Measurements from ENCODE around the gene CDK5RAP2.
"Not testable (repeated sequence)": the region's sequence is repeated elsewhere in the genome, so short reads cannot be mapped to it uniquely, and the experiment has no call there.

Gene CDK5RAP2

GRCh38 chr9:120544441-120544840, 35.5 kb downstream of the CDK5RAP2 start:
- DNase-seq (ENCODE audit: low read depth in 2 of 2) = no peak

- DNase-seq (ENCODE audit: low read depth in 2 of 2) = no peak
These were observed 37.1 kb downstream of the CDK5RAP2 start for GRCh38 chr9:120542701-120543490.

DNA sequence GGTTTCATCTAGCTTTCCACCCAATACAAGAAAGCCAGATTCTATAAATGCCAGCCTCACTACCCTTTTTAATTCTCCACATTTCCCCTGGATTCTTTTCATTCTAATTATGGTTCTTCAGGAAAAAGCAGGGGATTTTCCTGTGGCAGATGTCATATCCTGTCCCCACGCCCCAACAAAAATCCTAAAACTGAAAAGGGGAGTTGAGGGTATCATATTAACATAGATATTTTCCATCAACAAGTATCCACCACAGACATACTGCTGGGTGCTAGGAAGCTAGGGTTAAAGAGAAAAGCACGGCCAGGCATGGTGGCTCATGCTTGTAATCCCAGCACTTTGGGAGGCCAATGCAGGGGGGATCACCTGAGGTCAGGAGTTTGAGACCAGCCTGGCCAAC, 38.0 kb downstream of the CDK5RAP2 start:
- DNase-seq (ENCODE audit: low read depth in 2 of 2) = no peak

DNA sequence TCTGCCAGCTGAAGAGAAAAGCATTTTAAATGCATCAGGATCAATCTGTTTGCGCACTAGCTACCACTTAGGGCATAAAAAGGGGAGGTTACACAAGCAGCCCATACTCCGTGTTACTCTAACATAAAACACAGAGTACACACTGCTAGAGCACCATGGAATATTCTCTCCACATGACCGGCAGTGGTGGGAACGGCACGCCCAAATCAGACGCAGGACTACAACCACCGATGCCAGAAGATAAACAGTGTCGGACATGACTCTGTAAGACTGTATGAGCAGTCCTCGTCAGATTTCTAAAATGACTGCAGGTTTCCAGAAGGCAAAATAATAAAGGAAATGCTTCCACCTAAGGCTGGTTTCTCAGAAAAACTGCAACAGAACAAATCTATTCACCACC, 40.0 kb downstream of the CDK5RAP2 start:
- DNase-seq (ENCODE audit: low read depth in 2 of 2) = no peak

GRCh38 chr9:120538339-120538738, 41.6 kb downstream of the CDK5RAP2 start:
- no peak for DNase-seq (ENCODE audit: low read depth in 2 of 2)

DNA sequence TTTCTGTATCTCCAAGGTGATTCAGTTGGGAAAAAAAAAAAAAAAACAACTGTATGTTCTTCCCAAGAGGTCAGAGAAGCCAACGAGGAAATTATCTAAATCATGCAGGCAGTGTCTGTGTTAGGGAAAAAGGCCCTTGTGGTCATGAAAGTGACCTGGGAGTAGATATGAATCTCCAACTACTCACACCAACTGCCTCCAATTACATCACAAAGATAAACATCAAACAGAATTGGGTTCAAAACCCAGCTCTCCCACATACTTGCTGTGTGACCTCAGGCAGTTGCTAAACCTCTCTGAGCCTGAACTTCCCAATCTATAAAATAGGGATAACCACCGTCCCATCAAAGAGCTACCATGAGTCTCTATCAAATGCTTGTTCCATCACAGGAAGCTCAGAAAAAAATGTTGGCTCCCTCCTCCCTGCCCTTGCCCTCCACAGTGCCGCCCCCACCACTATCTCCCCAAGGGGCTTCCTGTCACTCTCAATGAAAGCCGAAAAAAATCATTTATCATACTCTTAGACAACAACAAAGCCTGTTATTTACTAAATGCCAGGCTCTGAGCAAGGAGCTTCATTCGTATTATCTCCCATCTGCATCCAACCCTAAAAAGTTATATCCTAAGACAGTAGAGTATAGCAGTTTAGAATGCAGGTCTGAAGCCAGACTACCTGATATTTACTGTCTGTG, 42.9 kb downstream of the CDK5RAP2 start:
- DNase-seq (ENCODE audit: low read depth in 2 of 2) = no peak

DNA sequence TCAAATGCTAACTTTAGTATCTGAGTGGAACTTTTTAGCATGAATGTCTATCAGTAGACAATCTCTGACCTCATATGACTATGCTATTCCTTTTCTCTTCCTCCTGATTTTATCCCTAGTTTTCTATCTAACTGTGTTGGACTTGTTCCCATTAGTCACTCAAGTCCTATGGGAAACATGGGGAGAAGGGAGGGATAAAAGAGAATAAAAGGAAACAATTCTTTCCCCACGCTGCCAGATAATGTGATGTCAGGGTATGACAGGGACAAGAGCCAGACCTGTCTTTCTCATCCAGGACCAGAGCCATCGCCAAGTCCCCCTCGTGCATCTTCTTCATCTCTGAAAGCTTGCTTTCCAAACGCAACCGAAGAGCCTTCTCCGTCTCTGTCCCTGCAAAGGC, 43.9 kb downstream of the CDK5RAP2 start:
- no peak for DNase-seq (ENCODE audit: low read depth in 2 of 2)

- no peak for DNase-seq (ENCODE audit: low read depth in 2 of 2)
These were observed 45.7 kb downstream of the CDK5RAP2 start for GRCh38 chr9:120534266-120534665.

DNA sequence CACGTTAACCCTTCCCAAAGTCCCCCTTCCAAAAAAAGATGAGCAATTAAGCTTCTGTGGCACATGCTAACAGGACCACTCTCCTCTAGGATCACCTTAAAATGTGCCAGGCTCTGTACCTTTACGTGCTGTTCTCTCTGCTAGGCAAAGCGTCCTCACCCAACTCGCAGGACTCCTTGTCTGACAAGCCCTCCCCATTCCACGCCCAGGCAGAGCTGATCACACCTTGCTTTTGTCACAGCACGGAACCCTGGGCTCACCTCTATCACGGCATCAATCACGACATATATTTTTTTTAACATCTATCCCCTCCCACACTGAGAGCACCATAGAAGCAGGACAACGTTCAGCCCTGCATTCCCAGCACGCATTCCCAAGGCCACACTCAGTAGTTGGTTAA, 47.1 kb downstream of the CDK5RAP2 start:
- DNase-seq (ENCODE audit: low read depth in 2 of 2) = no peak

GRCh38 chr9:120532475-120532874, 47.5 kb downstream of the CDK5RAP2 start:
- DNase-seq (ENCODE audit: low read depth in 2 of 2) = no peak

DNA sequence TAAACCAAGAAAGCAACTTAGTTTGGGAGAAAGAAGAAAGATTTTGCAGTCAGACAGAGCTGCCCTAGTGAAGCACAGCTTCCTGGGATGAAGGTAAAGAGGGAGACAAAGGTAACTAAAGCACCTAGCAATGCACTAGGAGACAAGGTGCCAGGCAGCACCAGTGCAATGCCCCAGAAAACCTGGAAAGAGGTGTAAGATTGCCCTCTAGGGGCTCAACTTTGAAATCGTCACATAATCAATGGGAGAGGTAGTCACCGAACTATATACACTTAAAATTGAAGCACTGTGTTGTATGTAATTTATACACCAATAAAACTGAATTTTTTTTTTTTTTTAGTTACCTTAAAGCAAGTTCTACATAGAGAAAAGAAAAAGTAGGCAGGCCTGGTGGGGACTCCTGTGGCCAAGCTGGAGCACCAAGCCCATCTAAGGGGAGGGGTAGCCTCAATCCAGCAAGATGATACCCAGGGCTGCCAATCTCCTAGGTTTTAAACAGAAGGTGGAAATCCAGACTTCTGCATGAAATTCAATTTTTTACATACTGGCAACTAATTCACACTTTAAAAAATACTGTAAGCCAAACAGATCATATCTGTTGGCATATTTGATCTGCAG, 48.2 kb downstream of the CDK5RAP2 start:
- DNase-seq (ENCODE audit: low read depth in 2 of 2) = no peak

DNA sequence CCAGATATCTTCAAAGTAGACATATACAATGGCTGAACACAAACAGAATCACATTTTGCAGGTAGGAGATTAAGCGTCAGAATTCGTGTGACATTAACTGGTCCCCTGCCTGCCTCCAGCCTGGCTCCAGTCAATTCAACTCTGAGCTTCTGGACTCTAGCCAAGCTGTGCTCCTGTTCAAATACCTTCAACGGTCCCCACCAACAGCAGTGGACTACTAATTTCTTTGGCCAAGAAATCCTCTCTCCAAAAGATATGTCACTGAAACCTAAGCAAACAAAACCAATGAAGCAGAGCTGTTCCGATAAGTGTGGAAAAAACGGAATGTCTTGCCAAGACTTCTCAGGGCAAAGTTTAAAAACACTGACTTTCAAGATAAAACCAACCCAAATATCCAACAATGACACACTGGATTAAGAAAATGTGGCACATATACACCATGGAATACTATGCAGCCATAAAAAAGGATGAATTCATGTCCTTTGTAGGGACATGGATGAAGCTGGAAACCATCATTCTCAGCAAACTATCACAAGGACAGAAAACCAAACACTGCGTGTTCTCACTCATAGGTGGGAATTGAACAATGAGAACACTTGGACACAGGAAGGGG, 49.6 kb downstream of the CDK5RAP2 start:
- DNase-seq (ENCODE audit: low read depth in 2 of 2) = not testable (repeated sequence)

DNA sequence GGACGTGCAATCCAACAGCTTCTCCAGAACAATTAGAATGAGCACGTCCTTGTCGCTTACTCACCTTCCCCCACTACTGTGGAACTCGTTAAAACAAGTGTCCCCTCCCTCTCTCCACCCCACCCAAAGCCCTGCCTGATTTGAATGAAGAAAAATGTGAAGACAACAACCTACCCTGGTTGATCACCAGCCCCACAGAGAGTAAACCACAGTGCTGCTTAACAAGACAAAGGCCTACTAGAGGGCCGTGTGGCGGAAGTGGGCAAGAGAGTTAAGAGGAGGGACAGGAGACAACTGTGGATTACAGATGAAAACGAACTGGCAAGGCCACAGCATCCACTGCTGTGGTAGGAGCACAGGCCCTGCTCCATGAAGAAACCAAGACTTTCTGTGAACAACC, 51.1 kb downstream of the CDK5RAP2 start:
- DNase-seq (ENCODE audit: low read depth in 2 of 2) = no peak

DNA sequence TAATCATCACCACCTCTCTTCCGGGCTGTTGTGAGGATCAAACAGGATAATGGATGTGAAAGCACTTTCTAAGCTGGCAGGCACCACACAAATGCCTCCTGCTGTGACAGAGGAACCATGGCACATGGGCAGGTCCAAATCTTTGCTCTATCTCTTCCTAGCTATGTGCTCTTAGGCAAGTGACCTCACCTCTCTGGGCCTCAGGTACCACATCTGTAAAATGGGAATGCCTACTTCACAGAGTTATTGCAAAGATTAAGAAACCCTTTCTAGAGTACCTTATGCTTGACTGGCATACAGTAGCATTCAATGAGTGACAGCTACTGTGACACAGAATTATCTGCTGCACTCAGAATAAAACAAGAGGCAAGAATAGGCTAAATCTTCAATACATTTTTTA, 51.6 kb downstream of the CDK5RAP2 start:
- DNase-seq (ENCODE audit: low read depth in 2 of 2) = no peak

- no peak for DNase-seq (ENCODE audit: low read depth in 2 of 2)
These were observed 53.4 kb downstream of the CDK5RAP2 start for GRCh38 chr9:120526534-120526933.

GRCh38 chr9:120524863-120525262, 55.1 kb downstream of the CDK5RAP2 start:
- DNase-seq (ENCODE audit: low read depth in 2 of 2) = no peak

DNA sequence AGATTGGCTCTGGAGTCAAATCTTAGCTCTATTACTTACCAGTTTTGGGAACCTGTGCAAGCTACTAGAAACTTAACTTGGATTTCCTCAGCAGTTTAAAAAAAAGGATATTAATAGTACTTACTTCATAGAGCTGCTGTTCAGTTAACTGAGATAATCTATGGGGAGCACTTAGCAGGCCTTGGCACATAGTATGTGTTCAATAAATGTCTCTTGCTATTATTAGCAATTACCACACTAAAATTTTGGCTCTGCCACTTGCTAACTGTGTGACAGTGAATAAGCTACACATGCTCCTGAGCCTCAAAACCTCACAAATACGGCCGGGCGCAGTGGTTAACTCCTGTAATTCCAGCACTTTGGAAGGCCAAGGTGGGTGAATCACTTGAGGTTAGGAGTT, 55.9 kb downstream of the CDK5RAP2 start:
- DNase-seq (ENCODE audit: low read depth in 2 of 2) = no peak

- DNase-seq (ENCODE audit: low read depth in 2 of 2) = no peak
These were observed 57.4 kb downstream of the CDK5RAP2 start for GRCh38 chr9:120522558-120522957.

DNA sequence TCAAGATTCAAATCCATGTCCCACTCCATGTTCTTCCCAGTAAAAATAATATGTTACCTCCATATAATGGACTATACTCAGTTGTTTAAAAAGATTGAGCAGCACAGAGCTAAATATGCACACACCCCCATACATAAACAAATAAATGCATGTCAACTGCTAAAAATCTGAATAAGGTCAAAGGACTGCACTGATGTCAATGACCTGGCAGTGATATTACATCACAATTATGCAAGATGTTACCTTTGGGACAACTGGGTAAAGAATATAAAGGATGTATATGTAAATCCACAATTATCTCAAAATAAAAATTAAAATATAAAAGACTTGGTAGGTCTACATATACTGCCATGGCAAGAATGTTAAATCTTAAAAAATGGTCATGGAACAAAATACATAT, 57.9 kb downstream of the CDK5RAP2 start:
- DNase-seq (ENCODE audit: low read depth in 2 of 2) = no peak

DNA sequence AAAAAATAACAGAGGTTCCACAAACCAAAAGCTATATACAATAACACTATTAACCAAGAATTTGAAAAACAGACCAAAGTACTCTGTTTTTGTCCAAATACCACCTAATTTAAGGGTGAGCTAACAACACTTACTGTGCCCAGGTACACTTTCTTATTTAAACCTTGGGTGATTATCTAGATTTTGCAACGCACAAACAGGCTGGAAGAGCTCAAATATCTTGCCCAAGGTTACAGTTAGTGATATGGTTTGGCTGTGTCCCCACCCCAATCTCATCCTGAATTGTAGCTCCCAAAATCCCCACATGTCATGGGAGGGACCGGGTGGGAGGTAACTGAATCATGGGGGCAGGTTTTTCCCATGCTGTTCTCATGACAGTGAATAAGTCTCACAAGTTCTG, 58.9 kb downstream of the CDK5RAP2 start:
- DNase-seq (ENCODE audit: low read depth in 2 of 2) = no peak

- not testable (repeated sequence) for DNase-seq (ENCODE audit: low read depth in 2 of 2)
These were observed 64.0 kb downstream of the CDK5RAP2 start for GRCh38 chr9:120515996-120516395.

DNA sequence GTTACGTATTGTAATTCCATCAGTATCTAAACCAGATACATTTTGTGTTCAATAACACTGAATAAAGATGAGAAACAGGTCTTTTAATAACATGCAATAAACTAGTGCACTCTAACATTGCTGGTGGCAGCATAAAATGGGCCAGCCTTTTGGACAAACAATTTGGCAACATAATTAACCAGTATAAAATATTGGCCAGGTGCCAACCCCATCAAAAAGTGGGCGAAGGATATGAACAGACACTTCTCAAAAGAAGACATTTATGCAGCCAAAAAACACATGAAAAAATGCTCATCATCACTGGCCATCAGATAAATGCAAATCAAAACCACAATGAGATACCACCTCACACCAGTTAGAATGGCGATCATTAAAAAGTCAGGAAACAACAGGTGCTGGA, 64.5 kb downstream of the CDK5RAP2 start:
- not testable (repeated sequence) for DNase-seq (ENCODE audit: low read depth in 2 of 2)

DNA sequence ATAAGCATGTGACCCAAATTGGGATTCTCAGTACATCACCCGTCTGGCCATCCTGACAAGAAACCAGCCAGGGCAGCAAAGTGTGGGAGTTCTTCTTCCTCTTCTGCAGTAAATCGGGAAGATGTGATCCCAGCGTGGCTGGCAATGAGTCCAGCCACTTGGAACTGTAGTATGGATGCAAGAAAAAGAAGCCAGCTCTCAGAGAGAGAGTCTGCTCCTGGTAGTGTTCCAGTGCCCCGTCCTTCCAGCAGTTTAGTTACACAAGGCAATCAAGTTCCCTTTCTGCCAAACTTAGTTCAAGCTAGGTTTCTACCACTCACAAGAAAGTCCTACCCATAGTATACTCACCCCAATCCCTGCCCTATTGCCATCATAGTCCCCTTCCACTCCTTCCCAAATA, 65.6 kb downstream of the CDK5RAP2 start:
- DNase-seq (ENCODE audit: low read depth in 2 of 2) = no peak

Data from stimulated activated CD4-positive, alpha-beta T cell treated with anti-CD3 and anti-CD28 coated beads, Interleukin-4, amount 100 ng/mL, for 48 hours (primary cell).